Measurements from ENCODE around the gene NRXN3. TPM values are rescaled to one million over a fixed set of nuclear protein-coding genes. Genes with fewer than 3 reads are reported as not detected.

NRXN3 gene
- total and polyA plus RNA-seq, 8 donors = 1.3 to 7.6 (median 1.5) TPM

- Histone ChIP-seq H3K4me1 (no peaks in the 10 kb centered on the region), H3K27ac (no peak overlapping the region), H3K4me3 (no peak overlapping the region), H3K36me3 (no peaks in the 10 kb centered on the region), H3K27me3 (no peaks in the 10 kb centered on the region), H3K9me3 (no peaks in the 10 kb centered on the region)
- ATAC-seq (no peak), DNase-seq (peak in 1 of 4 donors; percentile 13)
- intact Hi-C loops (cut with DNase I) = no loop called here
- TF ChIP-seq CTCF (IDR thresholded peaks at IDR 0.05) = no peak
Measured at GRCh38 chr14:79136071-79137044, 966.2 kb downstream of the NRXN3 start.

- Histone ChIP-seq H3K27ac (no peak overlapping the region), H3K9me3 (no peaks in the 10 kb centered on the region), H3K4me3 (no peak overlapping the region), H3K27me3 (no peaks in the 10 kb centered on the region), H3K36me3 (no peaks in the 10 kb centered on the region), H3K4me1 (no peaks in the 10 kb centered on the region)
- intact Hi-C loops (cut with DNase I) = no loop called here
- no peak for TF ChIP-seq CTCF (IDR thresholded peaks at IDR 0.05)
- no peak for ATAC-seq
- DNase-seq = no peak
Measured at GRCh38 chr14:79137045-79137430, 966.9 kb downstream of the NRXN3 start.

- H3K4me1 ChIP-seq = no peaks in the 10 kb centered on the region
- no peak for DNase-seq
- no peak overlapping the region for H3K4me3 ChIP-seq
- no peaks in the 10 kb centered on the region for H3K9me3 ChIP-seq
- H3K27me3 ChIP-seq = no peaks in the 10 kb centered on the region
- no peak for ATAC-seq
- no peak for TF ChIP-seq CTCF (IDR thresholded peaks at IDR 0.05)
- intact Hi-C loops (cut with DNase I) = no loop called here
- H3K36me3 ChIP-seq = no peaks in the 10 kb centered on the region
- no peak overlapping the region for H3K27ac ChIP-seq
Measured at GRCh38 chr14:79137836-79138235, 967.7 kb downstream of the NRXN3 start.

- intact Hi-C loops (cut with DNase I) = no loop called here
- no peak for DNase-seq
- ATAC-seq = no peak
Measured at GRCh38 chr14:79144896-79145295, 974.7 kb downstream of the NRXN3 start.

More at GRCh38 chr14:79144896-79145295, 974.7 kb downstream of the NRXN3 start:
- Histone ChIP-seq H3K9me3 (no peaks in the 10 kb centered on the region), H3K36me3 (no peaks in the 10 kb centered on the region), H3K27ac (no peak overlapping the region), H3K4me3 (no peak overlapping the region), H3K4me1 (no peaks in the 10 kb centered on the region), H3K27me3 (no peaks in the 10 kb centered on the region)
- TF ChIP-seq CTCF (IDR thresholded peaks at IDR 0.05) = no peak

All from left lung (tissue), 10 donors.